Activated naive CD8-positive, alpha-beta T cell treated with anti-CD3 and anti-CD28 coated beads, Interleukin-2, amount 10 ng/mL, durations not matched to agents 7 days and 5 days (primary cell): ENCODE data around the gene CCDC194. TPM values are rescaled to one million over a fixed set of nuclear protein-coding genes. Genes with fewer than 3 reads are reported as not detected.

Source experiments
- ATAC-seq: fragments of 150-1000 bp; cut with Tn5 transposase; one replicate; pipeline ENCODE4 v1.10.0; 2021; ENCODE audit warnings: low read depth, moderate library complexity
- POLR2A ChIA-PET: fragments of 350-600 bp; sonication (Branson Sonifier 250); formaldehyde crosslinking; loops from one replicate; lab custom pipeline; 2021; ENCODE audit warnings: antibody characterized with exemption; lab: Charles Lee
- DNase-seq: peaks from one replicate; pipeline ENCODE4 v3.0.0; 2021
- H3K27ac Mint-ChIP-seq: one replicate; pipeline ENCODE4 v1.8.0; 2022; ENCODE audit warnings: mild to moderate bottlenecking, mixed read lengths
- H3K27me3 Mint-ChIP-seq: one replicate; pipeline ENCODE4 v1.8.0; 2022; ENCODE audit warnings: mild to moderate bottlenecking, moderate library complexity, mixed read lengths
- H3K36me3 Mint-ChIP-seq: one replicate; pipeline ENCODE4 v1.8.0; 2021; ENCODE audit warnings: mild to moderate bottlenecking, mixed read lengths
- H3K4me1 Mint-ChIP-seq: one replicate; pipeline ENCODE4 v1.8.0; 2021; ENCODE audit warnings: mixed read lengths
- H3K4me3 Mint-ChIP-seq: one replicate; pipeline ENCODE4 v1.8.0; 2022; ENCODE audit warnings: mild to moderate bottlenecking, moderate library complexity, mixed read lengths
- H3K9me3 Mint-ChIP-seq: one replicate; pipeline ENCODE4 v1.8.0; 2021; ENCODE audit warnings: mixed read lengths
- total RNA-seq, 2 experiments: library from RNA; stranded (reverse); gene quantifications; one replicate each; pipeline ENCODE4 v1.2.3, GENCODE V29; 2021

CCDC194 gene
- total RNA-seq, 2 experiments from 2014 or later = 4.7 to 5.4 TPM

DNA sequence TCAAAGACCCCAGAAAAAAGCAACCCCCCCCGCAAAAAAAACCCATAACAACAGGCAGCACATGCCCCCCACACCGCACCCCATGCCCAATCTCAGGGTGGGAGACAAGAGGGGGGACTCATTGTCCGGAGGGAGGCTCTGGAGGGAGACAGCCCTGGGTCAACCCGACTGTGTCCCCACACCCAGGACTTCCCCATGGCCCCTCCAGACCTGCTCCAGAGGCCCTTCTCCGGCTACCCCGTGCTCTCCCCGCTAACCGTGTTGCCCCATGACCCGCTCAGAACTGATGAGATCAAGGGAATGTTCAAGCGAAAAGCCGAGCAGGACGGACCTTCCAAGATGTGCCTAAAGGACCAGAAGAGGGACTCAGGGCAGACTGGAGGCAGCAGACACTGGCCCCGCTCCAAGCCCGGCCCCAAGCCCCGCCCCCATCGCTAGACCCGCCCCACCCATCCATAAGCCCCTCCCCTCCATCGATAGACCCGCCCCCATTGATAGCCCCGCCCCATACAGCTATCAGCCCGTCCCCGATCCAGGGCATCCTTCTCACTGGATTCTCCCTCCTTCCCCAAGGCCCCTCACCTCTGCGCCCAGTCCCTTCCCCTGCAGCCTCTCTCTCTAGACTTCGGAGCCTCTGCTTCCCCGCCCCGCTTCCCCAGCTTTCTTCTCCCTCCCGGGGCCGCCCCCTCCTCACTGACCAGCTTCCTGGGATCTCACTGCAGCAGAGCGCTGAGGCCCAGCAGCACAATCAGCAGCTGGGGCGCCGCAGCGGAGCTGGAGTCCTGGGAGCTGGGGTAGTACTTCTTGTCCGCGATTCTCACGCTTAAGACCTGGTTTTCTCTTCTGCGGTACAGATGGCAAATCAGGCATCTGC is 9.2 kb upstream of the CCDC194 start:
- DNase-seq (peak; percentile 66), ATAC-seq (no peak)
- Mint-ChIP-seq H3K27ac (peak overlapping the region; percentile 91), H3K36me3 (peaks cover 23% of the 10 kb centered on the region), H3K4me3 (peak overlapping the region; percentile 89), H3K4me1 (peaks cover 28% of the 10 kb centered on the region), H3K9me3 (no peaks in the 10 kb centered on the region), H3K27me3 (no peaks in the 10 kb centered on the region)
- POLR2A ChIA-PET = interaction anchor here (1.0 to 6.3 kb wide), 5 partner anchors 8 to 816 kb away, joined by 3 to 64 read pairs (median 4); partner anchors contain the start of gene MVB12A

DNA sequence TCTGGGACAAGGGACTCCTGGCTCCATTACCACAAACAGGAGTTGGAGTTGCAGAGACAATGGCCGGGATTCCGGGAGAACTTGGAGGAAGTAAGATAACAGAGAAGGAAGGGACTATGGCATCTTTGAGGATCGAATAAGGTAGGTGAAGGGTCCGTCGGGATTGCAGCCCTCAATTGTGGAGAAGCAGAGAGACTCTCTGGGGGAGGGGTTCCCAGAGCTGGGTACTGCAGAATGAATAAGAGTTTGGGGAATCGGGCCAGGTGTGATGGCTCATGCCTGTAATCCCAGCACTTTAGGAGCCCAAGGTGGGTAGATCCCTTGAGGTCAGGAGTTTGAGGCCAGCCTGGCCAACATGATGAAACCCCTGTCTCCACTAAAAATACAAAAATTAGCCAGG is 7.6 kb upstream of the CCDC194 start:
- DNase-seq (no peak), ATAC-seq (no peak)
- Mint-ChIP-seq H3K36me3 (peaks cover 30% of the 10 kb centered on the region), H3K27ac (no peak overlapping the region), H3K9me3 (no peaks in the 10 kb centered on the region), H3K27me3 (no peaks in the 10 kb centered on the region), H3K4me3 (no peak overlapping the region), H3K4me1 (peaks cover 20% of the 10 kb centered on the region)
- POLR2A ChIA-PET = interaction anchor here (0.5 to 6.3 kb wide), 3 partner anchors 13 to 266 kb away, joined by 4 to 64 read pairs (median 4); partner anchors contain the start of gene MVB12A

DNA sequence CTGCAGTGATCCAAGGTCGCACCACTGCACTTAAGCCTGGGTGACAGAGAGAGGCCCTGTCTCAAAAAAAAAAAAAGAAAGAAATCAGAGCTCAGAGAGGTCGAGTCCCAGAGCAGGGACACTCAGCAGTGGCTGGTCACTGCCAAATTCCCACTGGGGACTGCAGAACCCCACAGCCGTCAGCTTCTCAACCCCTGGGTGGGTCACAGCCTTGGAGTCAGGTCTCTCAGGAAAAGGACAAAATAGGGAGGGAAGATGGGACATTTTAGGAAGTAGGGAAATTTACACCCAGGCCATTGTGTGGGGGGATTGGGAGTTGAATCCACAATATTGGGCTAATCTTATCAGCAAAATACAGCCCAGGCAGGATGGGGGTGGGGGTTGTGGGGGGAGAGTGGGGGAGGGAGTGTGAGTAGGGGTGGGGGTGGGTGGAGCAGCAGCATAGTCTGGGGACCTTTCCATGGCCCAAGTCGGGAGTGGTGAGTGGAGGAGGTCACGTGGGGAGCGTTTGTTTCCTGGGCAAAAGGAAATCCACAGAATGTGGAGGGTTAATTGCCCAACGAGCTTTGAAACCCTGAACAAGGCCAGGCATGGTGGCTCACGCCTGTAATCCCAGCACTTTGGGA is 5.0 kb upstream of the CCDC194 start:
- no peak overlapping the region for H3K4me3 Mint-ChIP-seq
- peaks cover 24% of the 10 kb centered on the region for H3K4me1 Mint-ChIP-seq
- POLR2A ChIA-PET = interaction anchor here (0.6 kb wide), 1 partner anchor 45 kb away, joined by 5 read pairs; no protein-coding TSS in a partner anchor
- peaks cover 28% of the 10 kb centered on the region for H3K36me3 Mint-ChIP-seq
- no peak overlapping the region for H3K27ac Mint-ChIP-seq
- no peaks in the 10 kb centered on the region for H3K9me3 Mint-ChIP-seq
- no peak for DNase-seq
- no peak for ATAC-seq
- H3K27me3 Mint-ChIP-seq = no peaks in the 10 kb centered on the region

DNA sequence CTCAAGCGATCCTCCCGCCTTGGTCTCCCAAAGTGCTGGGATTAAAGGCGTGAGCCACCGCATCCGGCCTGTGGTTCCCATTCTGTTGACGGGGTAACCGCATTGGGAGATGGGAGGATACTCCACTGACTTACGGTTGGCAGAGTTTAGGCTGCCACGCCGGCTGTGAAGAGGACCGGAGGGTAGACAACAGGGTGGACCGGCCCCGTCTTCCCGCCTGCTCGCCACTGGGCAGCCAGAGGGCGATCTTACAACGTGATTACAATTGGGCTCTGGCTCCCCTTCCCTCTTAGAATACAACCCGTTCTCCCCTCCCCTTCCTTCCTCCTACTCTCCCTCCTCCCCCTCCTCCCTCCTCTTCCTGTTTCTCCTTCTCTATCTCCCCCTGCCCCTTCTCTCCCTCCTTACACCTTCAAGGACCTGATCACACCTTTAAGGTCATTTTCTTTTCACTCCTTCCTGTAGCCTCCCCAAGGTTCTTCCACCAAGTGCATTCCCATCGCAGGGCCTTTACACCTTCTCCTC is 957 bp upstream of the CCDC194 start:
- ATAC-seq (no peak), DNase-seq (peak; percentile 48)
- Mint-ChIP-seq H3K9me3 (no peaks in the 10 kb centered on the region), H3K27me3 (peaks cover 7% of the 10 kb centered on the region), H3K36me3 (peaks cover 15% of the 10 kb centered on the region), H3K4me3 (peak overlapping the region; percentile 24), H3K27ac (peak overlapping the region; percentile 70), H3K4me1 (peaks cover 25% of the 10 kb centered on the region)
- POLR2A ChIA-PET = interaction anchor here (0.7 to 1.3 kb wide), 4 partner anchors 8 to 102 kb away, joined by 3 to 4 read pairs (median 3); partner anchors contain the start of gene BST2

DNA sequence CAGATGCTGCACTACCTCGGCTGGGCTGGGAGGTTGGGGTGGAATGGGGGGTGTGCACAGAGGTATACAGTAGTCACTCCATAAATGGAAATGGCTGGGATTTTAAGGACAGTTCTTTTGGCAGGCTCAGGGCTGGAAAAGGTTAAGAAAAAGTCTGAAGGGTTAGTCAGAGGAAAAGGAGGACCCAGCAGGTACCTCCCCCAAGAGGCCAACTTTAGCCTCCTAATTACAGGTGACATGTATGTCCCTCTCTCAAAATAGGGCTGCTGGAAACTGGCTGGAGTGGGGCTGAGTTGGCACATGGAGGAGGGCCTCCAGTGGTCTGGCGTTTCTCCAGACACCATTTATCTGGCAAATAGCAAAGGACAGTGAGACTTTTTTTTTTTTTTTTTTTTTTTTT is 994 bp downstream of the CCDC194 start:
- peaks cover 23% of the 10 kb centered on the region for H3K4me1 Mint-ChIP-seq

DNA sequence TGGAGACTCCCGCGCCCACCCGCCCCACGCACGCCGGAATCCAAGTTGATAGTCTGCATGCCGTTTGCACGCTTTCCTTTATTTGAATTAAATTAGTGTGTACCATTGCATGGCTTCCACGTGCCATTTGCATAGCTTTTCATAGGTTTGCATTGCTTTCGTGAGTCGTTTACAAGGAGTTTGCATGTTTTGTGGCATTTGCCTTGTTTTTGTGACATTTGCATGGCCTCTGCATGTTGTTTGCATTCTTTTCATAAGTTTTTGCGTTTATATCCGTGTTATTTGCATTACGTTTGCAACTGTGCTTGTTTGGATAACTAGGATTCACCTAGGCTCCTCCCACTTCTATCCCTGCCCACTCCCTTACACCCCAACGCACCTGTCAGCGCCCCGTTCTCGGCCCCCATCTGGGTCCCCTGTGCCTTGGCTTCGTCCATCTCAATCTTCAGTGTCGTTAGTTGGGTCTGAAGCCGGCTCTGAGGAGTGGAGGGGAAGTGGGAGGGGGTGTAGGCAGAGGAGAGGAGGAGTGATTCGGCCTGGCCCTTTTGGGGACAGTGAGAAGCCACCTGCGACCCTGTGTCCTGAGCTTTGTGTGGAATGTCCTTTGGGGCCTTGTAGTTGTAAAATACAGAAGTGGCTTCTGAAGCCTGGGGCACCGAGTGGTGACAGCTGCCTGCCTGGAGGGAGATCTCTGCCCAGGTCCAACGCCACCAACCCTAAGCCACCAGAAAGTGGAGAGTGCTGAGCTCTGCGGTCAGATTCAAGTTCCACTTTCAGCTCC is 2.4 kb downstream of the CCDC194 start:
- H3K9me3 Mint-ChIP-seq = no peaks in the 10 kb centered on the region
- H3K27ac Mint-ChIP-seq = no peak overlapping the region
- peak overlapping the region; percentile 58 for H3K4me3 Mint-ChIP-seq
- no peak for DNase-seq
- peaks cover 4% of the 10 kb centered on the region for H3K36me3 Mint-ChIP-seq
- peaks cover 21% of the 10 kb centered on the region for H3K4me1 Mint-ChIP-seq
- no peak for ATAC-seq
- peaks cover 29% of the 10 kb centered on the region for H3K27me3 Mint-ChIP-seq
- POLR2A ChIA-PET = interaction anchor here (0.6 to 2.6 kb wide), 7 partner anchors 9 to 125 kb away, joined by 3 to 13 read pairs (median 4); partner anchors contain the start of genes BABAM1, BST2 and MVB12A

More for the DNA sequence above, 994 bp downstream of the CCDC194 start:
- ATAC-seq (no peak), DNase-seq (no peak)
- H3K27ac Mint-ChIP-seq = no peak overlapping the region
- H3K36me3 Mint-ChIP-seq = peaks cover 12% of the 10 kb centered on the region
- POLR2A ChIA-PET = interaction anchor here (0.6 to 2.6 kb wide), 6 partner anchors 10 to 96 kb away, joined by 3 to 13 read pairs (median 4); partner anchors contain the start of genes ANO8 and BST2
- no peak overlapping the region for H3K4me3 Mint-ChIP-seq
- H3K9me3 Mint-ChIP-seq = no peaks in the 10 kb centered on the region
- H3K27me3 Mint-ChIP-seq = peaks cover 24% of the 10 kb centered on the region

DNA sequence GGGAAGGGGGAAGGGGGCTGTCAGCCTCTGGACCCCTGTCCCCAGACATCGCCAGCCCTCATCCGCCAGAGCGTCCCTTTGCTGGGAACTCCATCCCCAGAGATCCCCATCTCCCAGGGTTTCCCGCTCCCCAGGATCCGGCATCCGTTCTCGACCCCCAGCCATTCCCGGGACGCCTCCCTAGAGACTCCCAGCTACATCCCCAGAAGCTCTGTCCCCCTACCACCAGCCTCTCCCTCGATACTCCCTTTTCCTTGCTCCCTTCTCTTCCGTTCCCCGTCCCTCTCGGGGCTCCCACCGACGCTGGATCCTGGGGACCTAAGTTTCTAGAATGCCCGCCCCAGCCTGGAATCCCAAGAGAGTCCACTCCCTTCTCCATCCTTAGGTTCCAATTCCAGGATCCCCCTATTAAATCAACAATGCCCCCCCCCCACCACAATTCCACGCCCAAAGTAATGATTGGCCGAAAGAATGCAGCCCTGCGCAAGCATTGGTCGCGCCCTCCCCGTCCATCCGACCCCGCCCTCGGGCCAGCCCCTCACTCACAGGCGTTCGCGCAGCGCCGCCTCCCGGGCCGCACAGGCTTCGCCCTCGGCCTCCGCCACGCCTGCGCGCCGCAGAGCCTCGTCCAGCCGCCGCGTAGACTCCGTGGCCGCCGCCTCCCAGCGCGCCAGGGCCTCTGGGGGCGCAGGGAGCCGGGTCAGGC is 3.2 kb downstream of the CCDC194 start:
- POLR2A ChIA-PET = interaction anchor here (0.6 to 1.4 kb wide), 5 partner anchors 8 to 124 kb away, joined by 3 to 5 read pairs (median 4); partner anchors contain the start of genes BABAM1 and BST2
- peak overlapping the region; percentile 21 for H3K27ac Mint-ChIP-seq
- H3K36me3 Mint-ChIP-seq = peaks cover 4% of the 10 kb centered on the region
- DNase-seq (peak; percentile 91), ATAC-seq (peak; percentile 96)
- H3K4me1 Mint-ChIP-seq = peaks cover 21% of the 10 kb centered on the region
- peaks cover 29% of the 10 kb centered on the region for H3K27me3 Mint-ChIP-seq
- peak overlapping the region; percentile 88 for H3K4me3 Mint-ChIP-seq
- H3K9me3 Mint-ChIP-seq = no peaks in the 10 kb centered on the region

DNA sequence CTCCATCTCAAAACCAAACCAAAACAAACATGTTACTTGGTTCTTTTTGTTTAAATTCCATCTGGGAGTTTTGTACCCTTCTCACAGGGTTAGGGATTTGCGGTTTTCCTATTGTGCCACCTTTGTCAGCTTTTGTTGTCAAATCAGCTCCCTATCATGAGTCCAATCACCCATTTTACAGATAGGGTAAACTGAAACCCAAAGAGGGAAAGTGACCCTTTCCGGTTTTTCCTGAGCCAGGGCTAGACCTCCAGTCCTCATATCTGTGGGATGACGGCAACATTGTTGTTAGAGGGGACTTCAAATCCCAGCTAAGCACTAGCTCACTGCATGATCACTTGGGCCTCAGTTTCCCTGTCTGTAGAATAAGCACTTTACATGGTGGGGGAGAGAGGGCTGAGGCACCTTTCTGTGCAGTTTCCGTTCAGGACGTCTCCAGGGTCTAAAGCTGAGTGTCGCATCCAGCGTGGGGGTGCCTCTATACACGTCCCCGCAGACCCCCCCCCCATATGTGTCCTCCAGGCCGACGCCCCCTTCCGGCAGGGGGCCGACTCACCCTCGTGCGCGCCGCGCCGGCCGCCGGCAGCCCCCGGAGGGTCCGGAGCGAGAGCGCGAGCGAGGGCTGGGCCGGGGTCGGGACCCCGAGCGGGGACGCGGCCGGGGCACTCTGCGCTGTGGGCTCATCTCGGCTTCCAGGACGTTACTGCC is 3.9 kb downstream of the CCDC194 start:
- no peak for DNase-seq
- H3K36me3 Mint-ChIP-seq = peaks cover 4% of the 10 kb centered on the region
- H3K4me1 Mint-ChIP-seq = peaks cover 17% of the 10 kb centered on the region
- ATAC-seq = no peak
- no peak overlapping the region for H3K27ac Mint-ChIP-seq
- peaks cover 29% of the 10 kb centered on the region for H3K27me3 Mint-ChIP-seq
- POLR2A ChIA-PET = interaction anchor here (1.1 to 1.4 kb wide), 2 partner anchors 7 to 15 kb away, joined by 3 to 5 read pairs; partner anchors contain the start of gene BST2
- no peaks in the 10 kb centered on the region for H3K9me3 Mint-ChIP-seq
- peak overlapping the region; percentile 88 for H3K4me3 Mint-ChIP-seq

DNA sequence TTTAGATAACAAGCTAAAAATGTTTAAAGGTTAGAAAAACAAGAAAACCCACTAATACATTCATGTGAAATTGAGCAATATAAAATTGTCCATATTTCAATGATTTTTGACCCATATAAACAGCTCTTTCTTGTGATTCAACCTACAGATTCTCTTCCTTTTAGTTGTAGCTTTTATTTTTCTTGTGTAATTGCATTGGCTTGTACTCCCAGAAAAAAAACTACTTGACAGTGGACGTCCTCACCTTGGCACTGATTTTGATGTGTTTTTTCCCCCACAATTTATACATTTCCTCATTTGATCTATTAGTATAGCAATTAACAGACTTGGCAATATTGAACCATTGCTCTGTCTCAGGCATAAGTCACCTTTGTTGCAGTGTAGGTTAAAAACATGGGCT is 4.7 kb downstream of the CCDC194 start:
- no peaks in the 10 kb centered on the region for H3K9me3 Mint-ChIP-seq
- POLR2A ChIA-PET = interaction anchor here (0.7 to 0.8 kb wide), 2 partner anchors 18 to 80 kb away, joined by 3 read pairs; partner anchors contain the start of gene DDA1
- no peak for ATAC-seq
- H3K36me3 Mint-ChIP-seq = peaks cover 1% of the 10 kb centered on the region
- no peak overlapping the region for H3K27ac Mint-ChIP-seq
- H3K4me1 Mint-ChIP-seq = peaks cover 14% of the 10 kb centered on the region
- H3K27me3 Mint-ChIP-seq = peaks cover 29% of the 10 kb centered on the region
- DNase-seq = no peak
- no peak overlapping the region for H3K4me3 Mint-ChIP-seq

DNA sequence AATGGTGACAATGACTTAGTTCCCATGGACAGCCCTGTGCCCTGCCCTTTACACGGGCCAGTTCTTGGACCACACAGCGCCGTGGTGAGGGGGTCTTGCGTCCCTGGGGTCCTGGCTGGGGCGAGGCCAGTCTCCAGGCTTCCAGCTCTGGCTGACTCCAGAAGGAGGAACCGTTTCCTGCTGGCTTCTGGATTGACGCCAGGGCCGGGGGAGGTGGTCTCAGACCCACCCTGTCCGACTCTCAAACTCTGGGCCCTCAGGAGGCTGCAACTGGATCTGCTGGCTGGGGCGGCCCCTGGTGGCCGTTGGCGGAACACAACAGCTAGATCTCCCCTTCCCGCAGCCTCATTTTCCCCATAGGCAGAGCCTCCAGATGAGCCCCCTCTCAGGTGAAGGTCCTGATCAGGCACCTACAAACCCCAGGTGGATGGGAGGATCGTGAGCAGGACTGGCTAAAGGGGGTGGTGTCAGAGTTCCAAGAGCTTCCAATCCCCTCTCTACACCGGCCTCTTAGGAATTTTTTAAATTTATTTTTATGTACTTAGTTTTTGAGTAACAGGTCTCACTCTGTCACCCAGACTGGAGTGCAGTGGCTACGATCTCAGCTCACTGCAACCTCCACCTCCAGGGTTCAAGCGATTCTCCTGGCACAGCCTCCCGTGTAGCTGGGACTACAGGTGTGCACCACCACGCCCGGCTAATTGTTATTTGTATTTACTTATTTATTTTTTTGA is 8.0 kb downstream of the CCDC194 start:
- Mint-ChIP-seq H3K4me1 (peaks cover 8% of the 10 kb centered on the region), H3K36me3 (no peaks in the 10 kb centered on the region), H3K4me3 (no peak overlapping the region), H3K27ac (no peak overlapping the region), H3K27me3 (peaks cover 29% of the 10 kb centered on the region), H3K9me3 (no peaks in the 10 kb centered on the region)
- ATAC-seq (peak; percentile 53), DNase-seq (peak; percentile 78)
- POLR2A ChIA-PET = interaction anchor here (1.2 to 1.3 kb wide), 2 partner anchors 19 to 40 kb away, joined by 3 read pairs; partner anchors contain the start of gene BST2
